ENCODE data around the gene NPIPB9.
"Not testable (repeated sequence)": the region's sequence is repeated elsewhere in the genome, so short reads cannot be mapped to it uniquely, and the experiment has no call there.

Gene NPIPB9

DNA sequence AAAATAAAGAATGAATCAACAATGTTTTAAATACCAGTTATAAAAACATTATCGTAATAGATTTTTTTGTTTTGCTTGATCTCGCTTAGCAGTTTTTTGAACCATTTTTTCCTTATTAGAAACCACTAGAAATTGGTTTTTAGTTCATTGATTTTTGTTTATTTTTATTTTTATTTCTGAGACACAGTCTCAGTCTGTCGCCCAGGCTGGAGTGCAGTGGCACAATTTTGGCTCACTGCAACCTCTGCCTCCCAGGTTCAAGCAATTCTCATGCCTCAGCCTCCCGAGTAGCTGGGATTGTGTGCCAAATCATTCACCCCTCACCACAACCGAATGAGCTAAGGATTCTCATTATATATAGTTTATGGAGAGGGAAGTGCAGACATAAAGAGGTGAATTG, at the start of gene NPIPB9:
Gene NPIPB9, plus strand, starts transcription at position 301 of the 400 bp plus-strand sequence.
- DNase-seq (ENCODE audit: low spot score), result not testable (repeated sequence)

DNA sequence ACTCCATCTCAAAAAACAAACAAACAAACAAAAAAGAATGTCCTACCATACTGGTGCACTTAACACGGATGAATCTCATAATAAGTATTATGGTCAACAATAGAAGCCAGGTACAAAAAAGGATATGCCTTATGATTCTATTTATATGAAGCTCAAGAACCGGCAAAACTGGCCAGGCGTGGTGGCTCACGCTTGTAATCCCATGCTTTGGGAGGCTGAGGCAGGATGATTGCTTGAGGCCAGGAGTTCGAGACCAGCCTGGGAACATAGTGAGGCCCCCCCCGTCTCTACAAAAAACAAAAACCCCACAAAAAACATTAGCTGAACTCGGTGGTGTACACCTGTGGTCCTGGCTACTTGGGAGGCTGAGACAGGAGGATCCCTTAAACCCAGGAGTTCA, 47.3 kb upstream of the NPIPB9 start:
- DNase-seq (ENCODE audit: low spot score), result not testable (repeated sequence)

DNA sequence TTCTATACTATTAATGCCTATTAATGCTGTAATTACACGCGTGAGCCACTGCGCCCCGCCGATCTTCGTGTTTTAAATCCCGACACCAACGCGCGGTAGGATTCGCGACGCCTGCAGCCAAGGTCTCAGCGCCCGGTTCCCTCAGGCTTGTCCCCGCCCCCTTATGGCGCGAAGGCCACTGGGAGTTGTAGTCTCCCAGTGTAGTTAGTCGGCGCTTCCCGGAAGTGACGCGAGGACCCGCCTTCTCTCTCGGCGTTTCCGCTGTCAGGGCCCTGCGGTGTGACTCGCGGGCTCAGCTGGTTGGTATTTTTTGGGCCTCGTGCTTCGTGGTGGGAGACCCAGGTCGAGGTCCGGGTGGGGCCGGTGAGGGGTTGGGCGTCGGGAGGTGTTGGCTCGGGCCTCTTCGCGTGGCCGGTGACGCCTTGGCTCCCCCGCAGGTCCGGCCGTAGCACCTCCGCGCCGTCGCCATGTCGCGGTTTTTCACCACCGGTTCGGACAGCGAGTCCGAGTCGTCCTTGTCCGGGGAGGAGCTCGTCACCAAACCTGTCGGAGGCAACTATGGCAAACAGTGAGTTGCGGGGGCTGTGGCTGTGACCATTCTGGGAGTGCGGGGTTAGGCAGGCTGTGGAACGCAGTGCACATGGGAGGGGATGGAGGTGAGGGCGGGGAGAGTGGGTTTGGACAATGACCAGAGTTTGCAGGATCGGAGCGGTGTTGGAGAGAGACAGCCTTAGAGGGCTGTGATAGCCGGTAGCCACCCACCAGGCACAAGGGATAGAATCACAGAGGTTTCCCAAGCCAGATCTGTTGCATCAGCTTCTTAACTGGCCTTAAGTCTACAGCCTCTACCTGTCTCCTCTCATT, 40.1 kb upstream of the NPIPB9 start, which contains the start of gene EIF3C:
Gene EIF3C, plus strand, starts transcription at position 245 of the 864 bp plus-strand sequence. Its CDS starts 223 bp downstream, at position 468.
- DNase-seq (ENCODE audit: low spot score), result not testable (repeated sequence)

DNA sequence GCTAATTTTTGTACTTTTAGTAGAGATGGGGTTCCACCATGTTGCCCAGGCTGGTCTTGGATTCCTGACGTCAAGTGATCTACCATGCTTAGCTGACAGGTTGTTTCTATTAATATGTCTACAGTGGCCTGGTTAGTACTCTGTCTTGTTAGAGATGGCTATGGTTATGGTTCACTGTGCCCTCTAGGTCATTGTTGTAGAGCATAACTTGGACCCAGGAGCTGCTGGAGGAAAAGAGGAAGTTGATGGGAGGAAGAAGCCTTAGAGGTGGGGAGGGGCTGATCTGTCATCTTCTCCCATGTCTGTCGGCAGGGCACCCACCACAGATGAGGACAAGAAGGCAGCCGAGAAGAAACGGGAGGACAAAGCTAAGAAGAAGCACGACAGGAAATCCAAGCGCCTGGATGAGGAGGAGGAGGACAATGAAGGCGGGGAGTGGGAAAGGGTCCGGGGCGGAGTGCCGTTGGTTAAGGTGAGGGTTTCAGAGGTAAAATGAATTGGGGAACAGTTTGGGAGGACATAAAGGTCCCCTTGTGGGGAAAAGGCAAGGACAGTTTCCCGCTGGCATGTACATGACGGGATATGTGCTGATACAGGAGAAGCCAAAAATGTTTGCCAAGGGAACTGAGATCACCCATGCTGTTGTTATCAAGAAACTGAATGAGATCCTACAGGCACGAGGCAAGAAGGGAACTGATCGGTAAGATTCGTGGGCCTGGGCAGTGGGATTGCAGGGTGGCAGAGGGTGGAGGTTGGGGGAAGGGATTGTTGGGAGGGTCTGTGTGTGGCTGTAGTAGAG, 28.5 kb upstream of the NPIPB9 start:
- DNase-seq (ENCODE audit: low spot score), result not testable (repeated sequence)

DNA sequence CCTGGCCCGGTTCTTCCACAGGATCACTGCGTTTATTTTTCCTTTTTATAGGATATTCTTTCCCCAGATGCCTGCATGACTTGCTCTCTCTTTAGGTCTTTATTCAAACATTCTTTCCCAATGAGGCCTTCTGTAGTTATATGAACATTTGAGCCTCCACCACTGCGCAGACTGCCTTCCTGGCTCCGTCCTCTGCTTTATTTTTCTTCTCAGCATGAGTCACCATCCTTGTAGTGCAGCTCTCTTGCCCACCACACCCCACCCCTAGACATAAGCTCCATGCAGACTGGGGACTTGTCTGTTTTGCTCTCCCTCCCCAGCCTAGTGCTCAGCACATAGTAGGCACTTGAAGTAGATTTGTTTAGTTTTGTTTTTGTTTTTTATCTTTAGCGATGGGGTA, 20.3 kb upstream of the NPIPB9 start:
- DNase-seq (ENCODE audit: low spot score), result not testable (repeated sequence)

DNA sequence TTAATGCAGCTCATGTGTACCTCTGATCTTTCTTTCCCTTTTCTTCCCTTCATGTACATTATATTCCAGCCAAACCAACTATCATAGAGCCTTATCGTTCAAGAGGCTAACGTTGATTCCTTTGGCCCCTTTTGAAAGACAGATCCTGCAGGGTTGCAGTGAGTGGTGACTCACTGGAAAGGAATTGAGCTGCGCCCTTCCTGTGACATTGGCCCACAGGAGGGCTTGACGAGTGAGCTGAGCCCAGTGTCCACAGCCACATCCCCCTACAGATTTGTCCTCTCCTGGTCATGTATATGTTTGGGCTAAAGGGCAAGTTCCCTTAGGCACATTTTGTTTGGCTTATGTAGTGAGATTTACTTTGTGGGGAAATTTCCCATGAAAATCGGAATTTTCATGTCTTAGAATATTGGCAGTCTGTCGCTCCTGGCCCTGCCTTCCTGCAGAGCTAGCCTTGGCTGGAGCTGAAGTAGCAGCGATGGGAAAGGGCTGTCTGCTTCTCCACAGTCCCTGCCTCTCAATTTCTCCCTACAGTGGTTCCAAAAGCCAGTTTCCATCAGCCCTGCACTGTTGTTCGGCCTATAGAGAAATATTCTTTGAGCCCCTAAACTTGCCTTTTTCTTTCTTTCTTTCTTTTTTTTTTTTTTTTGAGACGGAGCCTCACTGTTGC, 19.0 kb upstream of the NPIPB9 start:
- not testable (repeated sequence) for DNase-seq (ENCODE audit: low spot score)

DNA sequence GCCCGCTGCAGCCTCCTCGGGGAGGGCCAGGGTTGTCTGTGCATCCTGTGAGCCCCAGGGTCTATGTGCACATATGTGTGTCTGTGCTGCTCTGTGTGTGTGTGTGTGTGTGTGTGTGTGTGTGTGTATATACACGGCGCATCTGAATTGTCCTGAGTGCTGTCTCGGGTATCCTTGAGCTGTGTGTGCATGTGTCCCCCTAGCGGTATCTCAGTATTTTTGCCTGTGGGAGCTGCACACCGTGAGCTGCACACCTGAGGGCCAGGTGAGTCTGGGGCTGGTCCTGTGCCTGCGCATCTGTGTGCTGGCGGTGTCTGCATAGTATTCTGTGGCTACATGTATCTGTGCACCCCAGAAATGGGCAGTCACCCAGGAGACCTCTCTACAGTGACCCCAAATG, 11.8 kb upstream of the NPIPB9 start:
- DNase-seq (ENCODE audit: low spot score), result not testable (repeated sequence)

DNA sequence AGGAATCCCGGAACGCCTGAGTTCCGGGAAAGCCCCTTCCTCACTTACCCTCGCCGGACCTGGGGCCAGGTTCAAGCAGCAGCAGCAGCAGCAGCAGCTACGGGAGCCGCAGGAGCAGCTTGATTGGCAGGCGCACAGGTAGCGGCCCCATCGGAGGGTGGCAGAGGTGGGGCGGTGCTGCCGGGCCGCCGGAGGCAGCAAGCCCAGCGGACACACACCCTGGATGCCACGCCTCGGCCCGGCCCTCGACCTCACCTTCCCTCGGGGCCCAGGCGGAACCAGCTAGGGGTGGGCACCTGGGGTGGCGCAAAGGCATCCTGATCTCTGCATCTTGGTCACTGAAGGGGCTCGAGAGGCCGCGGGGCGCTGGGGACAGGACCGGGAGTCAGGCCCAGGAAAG, 11.0 kb upstream of the NPIPB9 start:
- not testable (repeated sequence) for DNase-seq (ENCODE audit: low spot score)

DNA sequence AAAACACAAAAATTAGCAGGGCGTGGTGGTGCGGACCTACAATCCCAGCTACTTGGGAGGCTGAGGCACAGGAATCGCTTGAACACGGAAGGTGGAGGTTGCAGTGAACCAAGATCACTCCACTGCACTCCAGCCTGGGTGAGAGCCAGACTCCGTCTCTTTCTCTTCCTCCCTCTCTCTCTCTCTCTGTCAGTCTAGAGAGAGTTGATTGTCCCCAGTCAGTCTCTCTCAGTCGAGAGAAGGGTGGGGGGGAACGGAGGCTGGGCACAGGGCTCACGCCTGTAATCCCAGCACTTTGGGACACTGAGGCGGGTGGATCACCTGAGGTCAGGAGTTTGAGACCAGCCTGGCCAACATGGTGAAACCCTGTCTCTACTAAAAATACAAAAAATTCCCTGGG, 10.3 kb upstream of the NPIPB9 start:
- not testable (repeated sequence) for DNase-seq (ENCODE audit: low spot score)

DNA sequence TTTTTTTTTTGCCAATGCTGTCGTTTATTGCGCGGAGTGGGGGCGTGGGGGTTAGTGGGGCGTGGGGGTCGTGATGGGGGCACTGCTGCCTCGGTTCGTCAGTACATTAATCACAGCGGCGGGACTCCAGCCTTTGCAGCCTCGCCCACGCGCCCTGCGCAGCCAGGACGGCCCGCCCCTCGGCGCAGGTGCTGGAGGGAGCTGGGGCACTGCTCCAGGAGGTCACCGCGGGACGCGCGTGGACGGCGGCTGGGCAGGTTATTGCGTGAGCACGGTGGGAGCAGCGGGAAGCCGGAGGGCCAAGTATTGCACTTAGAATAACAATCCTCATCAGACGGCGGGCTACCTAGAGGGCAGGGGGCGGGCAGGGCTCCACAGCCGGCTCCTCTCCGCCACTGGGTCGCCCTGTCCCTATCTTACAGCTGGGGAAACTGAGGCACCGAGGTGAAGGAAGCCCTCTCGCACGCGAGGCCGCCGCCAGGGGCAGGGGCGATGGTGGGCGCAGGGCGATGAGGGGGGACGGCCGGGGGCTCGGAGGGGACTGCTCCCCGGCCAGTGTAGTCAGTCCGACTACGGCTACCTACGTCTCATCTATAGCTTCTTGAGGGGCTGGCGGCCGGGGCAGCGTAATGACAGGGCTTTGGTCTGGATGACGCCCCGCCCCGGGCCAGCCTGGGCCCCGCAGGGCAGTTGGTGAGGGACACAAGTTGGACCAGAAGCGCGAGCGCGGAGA, 4.8 kb upstream of the NPIPB9 start:
- DNase-seq (ENCODE audit: low spot score), result not testable (repeated sequence)

DNA sequence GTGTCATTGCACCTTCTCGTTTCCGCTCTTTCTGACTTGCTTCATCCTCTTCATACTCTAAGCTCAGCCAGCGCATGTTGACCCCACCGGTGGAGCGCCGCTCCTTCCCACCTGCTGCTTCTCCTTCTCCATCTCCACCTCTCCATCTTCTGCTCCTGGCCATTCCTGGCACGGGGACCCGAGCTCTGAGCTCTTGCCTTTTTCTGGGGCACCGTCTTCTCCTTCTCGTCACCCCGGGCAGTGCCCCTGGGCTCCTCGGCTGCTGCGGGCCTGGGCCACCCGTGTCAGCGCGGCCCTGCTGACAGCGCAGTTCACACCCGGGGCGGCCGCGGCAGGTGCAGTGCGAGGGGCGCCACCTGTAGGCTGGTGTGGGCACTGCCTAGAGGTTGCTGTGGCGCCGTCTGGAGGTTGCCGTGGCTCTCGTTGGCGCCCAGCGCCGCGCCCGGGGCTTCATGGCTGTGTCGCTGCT, 1.6 kb upstream of the NPIPB9 start:
- not testable (repeated sequence) for DNase-seq (ENCODE audit: low spot score)

DNA sequence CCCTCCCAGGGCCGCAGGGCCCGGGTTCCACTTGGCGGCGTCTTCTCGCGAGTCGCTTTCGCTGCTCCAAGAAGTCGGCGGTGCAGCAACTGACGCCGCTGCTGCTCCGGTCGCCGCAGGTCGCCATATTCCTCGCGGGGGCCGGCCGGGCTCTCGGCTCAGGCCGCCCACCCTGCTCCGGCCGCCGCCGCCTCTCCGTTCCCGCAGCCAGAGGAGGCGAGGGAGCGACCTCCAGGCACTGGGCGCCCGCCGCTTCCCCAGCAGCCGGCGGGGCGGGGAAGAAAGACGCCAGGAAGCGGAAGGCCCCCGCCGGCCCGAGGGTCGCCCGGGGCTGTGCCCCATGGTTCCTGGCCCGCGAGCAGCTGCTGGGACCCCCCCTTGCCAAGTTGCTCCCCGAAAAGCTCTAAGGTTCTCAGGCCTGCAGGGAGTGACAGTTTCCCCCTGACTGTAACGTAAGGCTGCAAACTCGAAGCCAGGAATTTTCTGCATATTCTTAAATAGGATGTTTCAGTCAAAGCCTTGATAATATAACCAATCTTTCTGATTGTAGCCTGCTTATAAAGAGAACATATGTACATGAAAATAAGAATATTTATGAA, 1.0 kb upstream of the NPIPB9 start:
- not testable (repeated sequence) for DNase-seq (ENCODE audit: low spot score)

DNA sequence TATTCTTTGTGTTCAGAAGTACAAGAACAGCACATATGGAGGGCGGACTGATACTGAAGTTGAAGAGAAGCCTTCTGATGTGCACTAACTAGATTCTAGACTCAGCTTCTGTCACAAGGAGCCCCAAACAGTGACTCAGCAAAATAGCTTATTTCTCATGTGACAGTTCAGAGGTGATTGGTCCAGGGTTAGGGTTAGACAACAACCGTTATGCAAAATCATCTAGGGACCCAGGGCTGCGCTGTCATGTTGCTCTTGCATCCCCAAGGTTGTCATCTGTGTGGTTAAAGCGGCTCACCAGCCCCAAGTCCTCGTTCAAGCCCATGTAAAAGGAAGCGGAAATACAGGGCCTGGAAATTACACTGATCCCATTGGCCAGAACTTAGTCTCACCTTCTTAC, 30.1 kb downstream of the NPIPB9 start:
- DNase-seq (ENCODE audit: low spot score), result not testable (repeated sequence)

DNA sequence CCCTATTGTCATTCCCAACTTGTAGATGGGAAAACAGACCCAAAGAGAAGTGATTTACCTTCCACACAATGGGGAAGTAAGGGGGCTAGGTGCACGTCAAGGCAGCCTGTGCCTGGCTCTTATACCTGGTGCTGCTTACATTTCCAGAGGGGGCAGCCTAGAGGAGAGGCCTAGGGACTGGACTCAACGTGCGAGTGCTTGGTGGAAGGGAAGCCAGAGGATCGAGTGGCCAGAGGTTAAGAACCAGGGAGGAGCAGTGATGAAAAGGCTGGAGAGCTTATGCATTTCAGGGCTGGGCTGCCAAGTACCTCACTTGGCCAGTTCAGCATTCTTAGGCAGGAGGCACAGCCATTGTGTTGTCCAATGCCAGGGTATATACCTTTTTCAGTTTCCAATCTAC, 30.8 kb downstream of the NPIPB9 start:
- not testable (repeated sequence) for DNase-seq (ENCODE audit: low spot score)

DNA sequence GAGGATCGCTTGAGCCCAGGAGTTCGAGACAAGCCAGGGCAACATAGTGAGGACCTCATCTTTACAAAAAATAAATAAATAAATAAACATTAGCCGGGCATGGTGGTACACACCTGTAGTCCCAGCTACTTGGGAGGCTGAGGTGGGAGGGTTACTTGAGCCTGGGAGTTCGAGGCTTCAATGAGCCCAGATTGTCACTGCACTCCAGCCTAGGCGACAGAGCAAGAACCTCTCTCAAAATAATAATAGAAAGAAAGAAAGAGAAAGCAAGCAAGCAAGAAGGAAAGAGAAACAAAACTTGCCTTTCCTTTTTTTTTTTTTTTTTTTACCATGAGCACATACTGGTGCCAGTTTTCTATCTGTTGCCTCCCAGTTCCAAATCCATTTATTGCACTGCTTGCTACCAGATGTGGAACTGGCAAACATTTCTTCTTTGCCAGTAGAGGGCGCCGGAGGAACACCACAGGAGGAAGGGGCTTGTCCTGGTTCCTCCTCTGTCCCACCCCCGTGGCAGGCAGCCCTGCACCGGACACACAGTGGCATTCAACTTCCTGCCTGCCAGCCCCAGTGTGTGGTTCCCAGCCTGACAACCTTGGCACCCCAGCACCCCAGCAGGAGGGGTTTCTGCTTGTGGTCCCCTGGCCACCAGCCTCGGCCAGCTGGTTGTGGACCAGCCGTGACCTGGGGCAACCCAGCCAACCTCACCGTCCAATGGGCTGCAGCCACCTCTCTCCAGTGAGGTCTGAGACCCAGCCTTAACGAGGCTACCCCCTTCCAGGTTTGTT, 50.8 kb downstream of the NPIPB9 start:
- not testable (repeated sequence) for DNase-seq (ENCODE audit: low spot score)

DNA sequence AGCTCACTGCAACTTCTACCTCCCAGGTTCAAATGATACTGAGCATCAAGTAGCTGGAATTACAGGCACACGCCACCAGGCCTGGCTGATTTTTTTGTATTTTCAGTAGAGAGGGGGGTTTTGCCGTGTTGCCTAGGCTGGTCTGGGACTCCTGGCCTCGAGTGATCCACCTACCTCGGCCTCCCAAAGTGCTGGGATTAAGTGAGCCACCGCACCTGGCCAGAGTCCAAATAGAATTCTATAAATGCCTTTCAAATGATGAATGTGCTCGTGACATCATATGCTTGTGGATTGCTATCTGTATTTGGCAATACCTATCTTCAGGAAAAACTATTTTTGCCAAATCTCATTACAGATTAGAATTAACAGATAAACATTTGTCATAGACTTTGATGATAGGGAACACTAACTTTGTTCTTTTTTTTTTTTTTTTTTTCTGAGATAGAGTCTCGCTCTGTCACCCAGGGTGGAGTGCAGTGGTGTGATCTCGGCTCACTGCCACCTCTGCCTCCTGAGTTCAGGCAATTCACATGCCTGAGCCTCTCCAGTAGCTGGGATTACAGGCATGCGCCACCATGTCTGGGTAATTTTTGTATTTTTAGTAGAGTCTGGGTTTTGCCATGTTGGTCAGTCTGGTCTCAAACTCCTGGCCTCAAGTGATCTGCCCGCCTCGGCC, 56.0 kb downstream of the NPIPB9 start:
- not testable (repeated sequence) for DNase-seq (ENCODE audit: low spot score)

DNA sequence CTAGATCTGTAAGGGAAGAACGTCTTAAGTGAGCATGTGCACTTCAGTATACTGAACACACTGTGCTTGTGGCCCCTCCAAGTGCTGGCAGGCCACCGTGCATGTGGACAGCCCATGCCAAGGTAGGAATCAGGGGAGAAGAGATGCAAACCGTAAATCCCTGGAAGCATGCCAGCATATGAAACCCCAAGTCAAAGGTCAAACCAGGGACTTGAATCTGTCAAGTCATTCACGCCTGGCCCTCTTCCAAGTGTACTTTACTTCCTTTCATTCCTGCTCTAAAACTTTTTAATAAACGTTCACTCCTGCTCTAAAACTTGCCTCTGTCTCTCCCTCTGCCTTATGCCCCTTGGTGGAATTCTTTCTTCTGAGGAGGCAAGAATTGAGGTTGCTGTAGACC, 68.4 kb downstream of the NPIPB9 start:
- DNase-seq (ENCODE audit: low spot score), result no peak

DNA sequence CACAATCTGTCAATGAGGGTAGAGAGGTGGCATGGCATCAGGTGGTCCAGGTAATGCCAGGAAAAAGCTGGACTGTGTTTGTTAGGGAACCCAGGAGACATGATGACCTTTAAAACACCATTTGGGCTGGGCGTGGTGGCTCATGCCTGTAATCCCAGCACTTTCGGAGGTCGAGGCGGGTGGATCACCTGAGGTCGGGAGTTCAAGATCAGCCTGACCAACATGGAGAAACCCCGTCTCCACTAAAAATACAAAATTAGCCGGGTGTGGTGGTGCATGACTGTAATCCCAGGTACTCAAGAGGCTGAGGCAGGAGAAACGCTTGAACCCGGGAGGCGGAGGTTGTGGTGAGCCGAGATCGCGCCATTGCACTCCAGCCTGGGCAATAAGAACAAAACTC, 69.0 kb downstream of the NPIPB9 start:
- DNase-seq (ENCODE audit: low spot score), result not testable (repeated sequence)

DNA sequence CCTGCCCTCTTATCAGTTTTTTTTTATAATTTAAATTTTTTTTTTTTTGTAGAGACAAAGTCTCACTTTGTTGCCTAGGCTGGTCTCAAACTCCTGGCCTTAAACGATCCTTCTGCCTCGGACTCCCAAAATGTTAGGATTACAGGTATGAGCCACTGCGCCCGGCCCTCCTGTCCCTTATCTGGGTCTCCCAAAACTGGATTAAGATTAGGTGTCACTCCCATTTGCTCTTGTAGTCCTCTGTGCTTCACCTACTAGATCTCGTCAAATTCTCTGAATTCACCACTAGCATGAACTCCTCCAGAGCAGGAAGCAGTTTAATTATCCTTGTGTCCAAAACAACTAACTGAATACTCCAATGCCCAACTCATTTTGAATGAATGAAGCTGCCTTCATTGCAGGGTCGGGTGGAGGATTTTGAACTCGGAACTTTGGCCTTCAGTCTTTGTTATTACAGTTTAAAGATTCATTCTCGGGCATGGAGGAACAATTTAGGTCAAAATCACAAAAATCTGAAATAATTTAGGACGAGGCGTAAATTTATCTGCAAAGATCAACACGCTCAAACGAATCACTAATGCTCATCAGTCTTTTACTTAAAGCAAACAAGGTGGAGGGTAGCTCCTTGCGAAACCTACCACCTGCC, 70.4 kb downstream of the NPIPB9 start:
- no peak for DNase-seq (ENCODE audit: low spot score)

Data from iPS-NIHi11 (cell line).